Neural cell (in vitro differentiated cells): Measurements from ENCODE around the gene OR10P1. TPM values are rescaled to one million over a fixed set of nuclear protein-coding genes. Genes with fewer than 3 reads are reported as not detected.

Experiments used
- H2AFZ ChIP-seq: fragments of 200-600, 300-800 bp; sonication (generic), shearing (Covaris generic); 2 replicates; pipeline ENCODE4 v1.6.0; 2014; ENCODE audit warnings: low read depth, mild to moderate bottlenecking, antibody characterized with exemption, low read length, moderate library complexity
- H3F3A ChIP-seq: fragments of 200-600 bp; shearing (Covaris generic); 2 replicates; pipeline ENCODE4 v1.6.1; 2016; ENCODE audit warnings: mild to moderate bottlenecking, moderate library complexity, mixed read lengths, antibody characterized with exemption, low read length; ENCODE audit not compliant: insufficient read depth, poor library complexity, severe bottlenecking
- H3K27ac ChIP-seq: fragments of 200-600, 300-800 bp; sonication (generic), shearing (Covaris generic); 2 replicates; pipeline ENCODE4 v1.5.1; 2014; ENCODE audit warnings: mild to moderate bottlenecking, low read length, moderate library complexity
- H3K27me3 ChIP-seq: fragments of 300-800, 200-600 bp; sonication (generic), shearing (Covaris generic); 2 replicates; pipeline ENCODE4 v1.6.0; 2014; ENCODE audit warnings: mild to moderate bottlenecking, low read depth, low read length, moderate library complexity; ENCODE audit not compliant: insufficient read depth
- H3K36me3 ChIP-seq: fragments of 300-800, 200-600 bp; sonication (generic), shearing (Covaris generic); 2 replicates; pipeline ENCODE4 v1.5.1; 2014; ENCODE audit warnings: mild to moderate bottlenecking, antibody characterized with exemption, low read length, moderate library complexity; ENCODE audit not compliant: insufficient read depth
- H3K4me2 ChIP-seq: fragments of 300-800, 200-600 bp; sonication (generic), shearing (Covaris generic); 2 replicates; pipeline ENCODE4 v1.6.0; 2014; ENCODE audit warnings: mild to moderate bottlenecking, low read length
- H3K4me3 ChIP-seq: fragments of 300-800, 200-600 bp; sonication (generic), shearing (Covaris generic); 2 replicates; pipeline ENCODE4 v1.5.1; 2014; ENCODE audit warnings: mild to moderate bottlenecking, low read length, moderate library complexity
- H3K79me2 ChIP-seq: fragments of 200-600 bp; shearing (Covaris generic); replicated peaks from 2 replicates; pipeline ENCODE4 v1.6.0; 2014; ENCODE audit warnings: mild to moderate bottlenecking, low read length, moderate library complexity; ENCODE audit not compliant: insufficient read depth
- H3K9ac ChIP-seq: fragments of 300-800, 200-600 bp; sonication (generic), shearing (Covaris generic); 2 replicates; pipeline ENCODE4 v1.6.1; 2016; ENCODE audit warnings: mild to moderate bottlenecking, low read length, mixed read lengths
- H3K9me2 ChIP-seq: fragments of 200-600 bp; shearing (Covaris generic); 2 replicates; pipeline ENCODE4 v1.6.1; 2016; ENCODE audit warnings: mild to moderate bottlenecking, low read length, mixed read lengths; ENCODE audit not compliant: insufficient read depth
- H3K9me3 ChIP-seq: fragments of 200-600, 300-800 bp; sonication (generic), shearing (Covaris generic); 2 replicates; pipeline ENCODE4 v1.6.1; 2016; ENCODE audit warnings: mild to moderate bottlenecking, mixed run types, low read length, moderate library complexity, mixed read lengths
- H4K20me1 ChIP-seq: fragments of 200-600 bp; shearing (Covaris generic); 2 replicates; pipeline ENCODE4 v1.6.1; 2016; ENCODE audit warnings: mild to moderate bottlenecking, mixed run types; ENCODE audit not compliant: insufficient read depth
- CTCF ChIP-seq: fragments of 450-650 bp; IDR thresholded peaks from 2 replicates; pipeline ENCODE4 v1.5.1; 2014; ENCODE audit warnings: antibody characterized with exemption, mild to moderate bottlenecking, moderate library complexity; ENCODE audit not compliant: poor library complexity, severe bottlenecking
- EP300 ChIP-seq: fragments of 450-650 bp; conservative IDR thresholded peaks from 2 replicates; pipeline ENCODE4 v1.6.1; 2014; ENCODE audit warnings: antibody characterized with exemption, mild to moderate bottlenecking, moderate library complexity; ENCODE audit not compliant: poor library complexity, severe bottlenecking
- EZH2 ChIP-seq: fragments of 200-600, 300-800 bp; shearing (Covaris generic), sonication (generic); IDR thresholded peaks from 2 replicates; pipeline ENCODE4 v1.6.1; 2014; ENCODE audit warnings: antibody characterized with exemption, low read length, borderline replicate concordance, mild to moderate bottlenecking; ENCODE audit not compliant: insufficient read depth, poor library complexity, severe bottlenecking
- MXI1 ChIP-seq: fragments of 450-650 bp; conservative IDR thresholded peaks from 2 replicates; pipeline ENCODE4 v1.6.1; 2014; ENCODE audit warnings: antibody characterized with exemption, mild to moderate bottlenecking; ENCODE audit not compliant: poor library complexity, severe bottlenecking
- POLR2AphosphoS5 ChIP-seq: IDR thresholded peaks from 2 replicates; pipeline ENCODE4 v1.6.1; 2012
- RAD21 ChIP-seq: fragments of 450-650 bp; conservative IDR thresholded peaks from 2 replicates; pipeline ENCODE4 v1.6.1; 2014; ENCODE audit warnings: antibody characterized with exemption, mild to moderate bottlenecking, moderate library complexity
- REST ChIP-seq: IDR thresholded peaks from 2 replicates; pipeline ENCODE4 v1.6.1; 2012; ENCODE audit warnings: borderline replicate concordance
- SMC3 ChIP-seq: fragments of 450-650 bp; conservative IDR thresholded peaks from 2 replicates; pipeline ENCODE4 v1.6.1; 2014; ENCODE audit warnings: antibody characterized with exemption, mild to moderate bottlenecking, moderate library complexity; ENCODE audit not compliant: poor library complexity
- TAF1 ChIP-seq: IDR thresholded peaks from 2 replicates; pipeline ENCODE4 v1.6.1; 2012; ENCODE audit warnings: low read depth
- polyA plus RNA-seq: library from polyadenylated mRNA; depleted of rRNA; stranded (reverse); fragments of >200 nt; gene quantifications from 2 replicates; pipeline ENCODE4 v1.2.3, GENCODE V29; 2014

OR10P1 gene
- polyA plus RNA-seq, 1 donor from 2014 or later, result not detected

GRCh38 chr12:55607821-55608594 is 28.7 kb upstream of the OR10P1 start:
- H3K9me2 ChIP-seq, result no peaks in the 10 kb centered on the region
- TF ChIP-seq POLR2AphosphoS5 (no peak), TAF1 (no peak), RAD21 (no peak), SMC3 (no peak), CTCF (no peak), EP300 (no peak), MXI1 (no peak), EZH2 (no peak), REST (no peak)
- no peaks in the 10 kb centered on the region for H3K27me3 ChIP-seq
- H4K20me1 ChIP-seq, result no peaks in the 10 kb centered on the region
- H3K9me3 ChIP-seq, result no peaks in the 10 kb centered on the region
- no peak overlapping the region for H3K9ac ChIP-seq
- no peaks in the 10 kb centered on the region for H3K79me2 ChIP-seq
- no peak overlapping the region for H3K27ac ChIP-seq
- no peak overlapping the region for H3K4me3 ChIP-seq
- H3K4me2 ChIP-seq, result no peak overlapping the region
- no peaks in the 10 kb centered on the region for H3K36me3 ChIP-seq
- H3F3A ChIP-seq, result no peaks in the 10 kb centered on the region
- H2AFZ ChIP-seq, result no peak overlapping the region

- Histone ChIP-seq H3K27me3 (no peaks in the 10 kb centered on the region), H4K20me1 (no peaks in the 10 kb centered on the region), H3K4me2 (no peak overlapping the region), H3F3A (no peaks in the 10 kb centered on the region), H3K9me3 (no peaks in the 10 kb centered on the region), H2AFZ (no peak overlapping the region), H3K9me2 (no peaks in the 10 kb centered on the region), H3K36me3 (no peaks in the 10 kb centered on the region), H3K27ac (no peak overlapping the region), H3K79me2 (no peaks in the 10 kb centered on the region), H3K4me3 (no peak overlapping the region), H3K9ac (no peak overlapping the region)
- no peak for TF ChIP-seq EZH2
- TF ChIP-seq REST, result no peak
- no peak for TF ChIP-seq TAF1
- TF ChIP-seq EP300, result no peak
- no peak for TF ChIP-seq SMC3
- TF ChIP-seq MXI1, result no peak
- no peak for TF ChIP-seq POLR2AphosphoS5
- no peak for TF ChIP-seq CTCF
- no peak for TF ChIP-seq RAD21
Observed at GRCh38 chr12:55610598-55610997, 26.1 kb upstream of the OR10P1 start.
